Parathyroid adenoma (tissue), 2 donors: ENCODE measurements around the gene PBX1.

Experiments
- H2AFZ ChIP-seq: fragments of 300-600 bp; sonication (generic); one replicate; pipeline ENCODE4 v1.7.0; 2017; ENCODE audit warnings: antibody characterized with exemption, mild to moderate bottlenecking
- H3K27ac ChIP-seq: fragments of 300-600 bp; sonication (generic); one replicate; pipeline ENCODE4 v1.7.0; 2017
- H3K27me3 ChIP-seq: fragments of 300-600 bp; sonication (generic); one replicate; pipeline ENCODE4 v1.7.0; 2017; ENCODE audit warnings: low read length; ENCODE audit not compliant: control insufficient read depth, insufficient read depth
- H3K36me3 ChIP-seq: fragments of 300-600 bp; sonication (generic); one replicate; pipeline ENCODE4 v1.7.0; 2017; ENCODE audit warnings: low read length; ENCODE audit not compliant: control insufficient read depth, insufficient read depth
- H3K4me1 ChIP-seq: fragments of 300-600 bp; sonication (generic); one replicate; pipeline ENCODE4 v1.7.0; 2017; ENCODE audit warnings: control low read depth
- H3K4me2 ChIP-seq: fragments of 300-600 bp; sonication (generic); one replicate; pipeline ENCODE4 v1.7.0; 2017; ENCODE audit warnings: low read length
- H3K4me3 ChIP-seq: fragments of 300-600 bp; sonication (generic); one replicate; pipeline ENCODE4 v1.7.0; 2017; ENCODE audit warnings: low read depth, low read length
- H3K79me2 ChIP-seq: fragments of 300-600 bp; sonication (generic); one replicate; pipeline ENCODE4 v1.7.0; 2017; ENCODE audit warnings: control low read depth
- H3K9ac ChIP-seq: fragments of 300-600 bp; sonication (generic); one replicate; pipeline ENCODE4 v1.7.0; 2017; ENCODE audit warnings: mild to moderate bottlenecking
- H3K9me3 ChIP-seq: fragments of 300-600 bp; sonication (generic); one replicate; pipeline ENCODE4 v1.7.0; 2017; ENCODE audit warnings: low read length; ENCODE audit not compliant: control insufficient read depth
- CTCF ChIP-seq: fragments of 300-600 bp; sonication (generic); IDR thresholded peaks from one replicate; pipeline ENCODE4 v1.7.0; 2017; ENCODE audit warnings: antibody characterized with exemption, mild to moderate bottlenecking
- donor health status: primary hyperparathyroidism.

PBX1 gene

DNA sequence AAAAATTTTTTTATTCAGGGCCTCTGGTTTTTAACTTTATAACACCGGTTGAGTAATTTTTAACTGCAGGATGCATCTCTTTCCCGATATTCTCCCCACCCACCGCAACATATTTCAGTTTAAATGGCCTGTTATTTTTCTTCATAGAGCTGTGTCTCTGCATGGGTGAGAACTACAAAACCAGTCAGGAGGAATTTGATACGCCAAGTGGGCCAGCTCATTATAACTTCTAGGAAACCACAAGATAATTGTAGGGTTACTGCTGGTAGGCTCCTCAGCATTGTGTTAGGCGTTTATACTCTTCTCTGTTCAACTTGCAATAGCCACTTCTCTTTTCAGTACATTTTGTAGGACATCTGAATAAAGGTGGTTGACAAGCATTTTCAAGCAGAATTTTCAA is 169.7 kb downstream of the PBX1 start:
- H3K4me3 ChIP-seq, result no peak overlapping the region
- peaks cover 14% of the 10 kb centered on the region for H3K79me2 ChIP-seq
- peaks cover 17% of the 10 kb centered on the region for H3K4me1 ChIP-seq
- no peak overlapping the region for H2AFZ ChIP-seq
- H3K9me3 ChIP-seq, result no peaks in the 10 kb centered on the region
- no peak overlapping the region for H3K4me2 ChIP-seq
- TF ChIP-seq CTCF, result no peak
- no peaks in the 10 kb centered on the region for H3K36me3 ChIP-seq
- no peak overlapping the region for H3K27ac ChIP-seq
- no peak overlapping the region for H3K9ac ChIP-seq
- H3K27me3 ChIP-seq, result no peaks in the 10 kb centered on the region

- Histone ChIP-seq H3K4me1 (peaks cover 6% of the 10 kb centered on the region), H3K4me3 (no peak overlapping the region), H3K27ac (no peak overlapping the region), H3K27me3 (no peaks in the 10 kb centered on the region), H3K36me3 (no peaks in the 10 kb centered on the region), H3K79me2 (peaks cover 15% of the 10 kb centered on the region), H2AFZ (no peak overlapping the region), H3K9ac (no peak overlapping the region), H3K9me3 (no peaks in the 10 kb centered on the region), H3K4me2 (no peak overlapping the region)
- no peak for TF ChIP-seq CTCF
Observed at GRCh38 chr1:164731161-164731876, 172.3 kb downstream of the PBX1 start.

DNA sequence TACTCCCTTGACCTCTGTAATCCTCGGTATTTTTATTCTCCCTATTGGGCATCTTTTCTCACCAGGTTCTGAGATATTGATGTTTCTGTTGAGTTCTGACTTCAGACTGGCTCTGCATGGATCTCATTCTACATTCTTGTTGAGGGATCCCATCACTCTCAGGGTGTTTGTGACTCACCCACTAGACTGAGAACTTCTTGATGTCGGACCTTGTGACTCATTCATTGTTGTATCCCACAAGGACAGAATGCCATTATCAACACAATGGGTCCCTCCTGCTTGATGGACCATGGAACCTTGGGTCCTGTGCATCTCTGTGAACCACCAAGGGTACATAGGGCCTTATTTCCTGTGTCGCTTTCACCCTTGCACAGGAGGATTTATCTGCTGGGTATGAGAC is 174.1 kb downstream of the PBX1 start:
- TF ChIP-seq CTCF, result no peak
- Histone ChIP-seq H3K79me2 (peaks cover 15% of the 10 kb centered on the region), H3K4me3 (no peak overlapping the region), H3K4me1 (peaks cover 5% of the 10 kb centered on the region), H3K4me2 (no peak overlapping the region), H3K27ac (no peak overlapping the region), H3K27me3 (no peaks in the 10 kb centered on the region), H3K9ac (no peak overlapping the region), H3K9me3 (no peaks in the 10 kb centered on the region), H3K36me3 (no peaks in the 10 kb centered on the region), H2AFZ (no peak overlapping the region)

DNA sequence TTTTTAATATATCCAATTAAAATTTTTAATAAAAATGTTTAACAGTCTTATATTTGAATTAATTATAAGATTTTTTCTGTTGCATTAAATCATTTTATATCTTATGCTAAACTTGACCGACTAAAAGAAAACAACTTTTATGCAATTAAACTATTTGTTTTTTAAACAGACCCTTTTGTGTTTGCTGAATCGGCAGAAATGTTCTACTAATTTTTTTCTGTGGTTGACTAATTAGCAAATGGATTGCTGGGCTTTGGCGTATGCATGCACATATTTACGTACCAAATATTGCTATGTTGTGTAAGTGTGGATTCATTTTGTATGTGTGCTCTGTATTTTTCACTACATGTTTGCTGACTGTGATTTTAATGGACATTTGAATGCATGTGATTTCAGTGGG is 174.8 kb downstream of the PBX1 start:
- no peak overlapping the region for H3K9ac ChIP-seq
- no peak overlapping the region for H2AFZ ChIP-seq
- peaks cover 13% of the 10 kb centered on the region for H3K79me2 ChIP-seq
- H3K36me3 ChIP-seq, result no peaks in the 10 kb centered on the region
- no peak overlapping the region for H3K27ac ChIP-seq
- no peaks in the 10 kb centered on the region for H3K27me3 ChIP-seq
- H3K4me2 ChIP-seq, result no peak overlapping the region
- no peak for TF ChIP-seq CTCF
- no peaks in the 10 kb centered on the region for H3K9me3 ChIP-seq
- H3K4me1 ChIP-seq, result peaks cover 4% of the 10 kb centered on the region
- H3K4me3 ChIP-seq, result no peak overlapping the region
